Parathyroid adenoma (tissue), 2 donors: ENCODE results near the gene IGFALS.

Experiments used
- H2AFZ ChIP-seq: fragments of 300-600 bp; sonication (generic); one replicate; pipeline ENCODE4 v1.7.0; 2017; ENCODE audit warnings: antibody characterized with exemption, mild to moderate bottlenecking
- H3K27ac ChIP-seq: fragments of 300-600 bp; sonication (generic); one replicate; pipeline ENCODE4 v1.7.0; 2017
- H3K27me3 ChIP-seq: fragments of 300-600 bp; sonication (generic); one replicate; pipeline ENCODE4 v1.7.0; 2017; ENCODE audit warnings: low read length; ENCODE audit not compliant: control insufficient read depth, insufficient read depth
- H3K36me3 ChIP-seq: fragments of 300-600 bp; sonication (generic); one replicate; pipeline ENCODE4 v1.7.0; 2017; ENCODE audit warnings: low read length; ENCODE audit not compliant: control insufficient read depth, insufficient read depth
- H3K4me1 ChIP-seq: fragments of 300-600 bp; sonication (generic); one replicate; pipeline ENCODE4 v1.7.0; 2017; ENCODE audit warnings: control low read depth
- H3K4me2 ChIP-seq: fragments of 300-600 bp; sonication (generic); one replicate; pipeline ENCODE4 v1.7.0; 2017; ENCODE audit warnings: low read length
- H3K4me3 ChIP-seq: fragments of 300-600 bp; sonication (generic); one replicate; pipeline ENCODE4 v1.7.0; 2017; ENCODE audit warnings: low read depth, low read length
- H3K79me2 ChIP-seq: fragments of 300-600 bp; sonication (generic); one replicate; pipeline ENCODE4 v1.7.0; 2017; ENCODE audit warnings: control low read depth
- H3K9ac ChIP-seq: fragments of 300-600 bp; sonication (generic); one replicate; pipeline ENCODE4 v1.7.0; 2017; ENCODE audit warnings: mild to moderate bottlenecking
- H3K9me3 ChIP-seq: fragments of 300-600 bp; sonication (generic); one replicate; pipeline ENCODE4 v1.7.0; 2017; ENCODE audit warnings: low read length; ENCODE audit not compliant: control insufficient read depth
- CTCF ChIP-seq: fragments of 300-600 bp; sonication (generic); IDR thresholded peaks from one replicate; pipeline ENCODE4 v1.7.0; 2017; ENCODE audit warnings: antibody characterized with exemption, mild to moderate bottlenecking
- donor health status: primary hyperparathyroidism.

Gene IGFALS

DNA sequence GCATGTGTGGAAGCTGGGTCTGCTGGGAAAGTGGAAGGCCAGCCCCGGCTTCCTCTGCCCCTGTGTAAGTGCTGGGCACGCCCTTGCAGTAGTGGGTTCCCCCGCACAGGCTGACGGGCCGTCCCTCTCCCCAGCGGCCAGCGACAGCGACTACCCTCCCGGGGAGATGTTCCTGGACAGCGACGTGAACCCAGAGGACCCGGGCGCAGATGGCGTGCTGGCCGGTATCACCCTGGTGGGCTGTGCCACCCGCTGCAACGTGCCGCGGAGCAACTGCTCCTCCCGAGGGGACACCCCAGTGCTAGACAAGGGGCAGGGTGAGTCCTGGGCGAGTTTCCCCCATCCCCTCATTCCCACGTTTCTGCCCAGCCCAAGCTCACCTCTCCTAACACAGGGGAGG is 27.7 kb downstream of the IGFALS start:
- H3K36me3 ChIP-seq: no peaks in the 10 kb centered on the region

DNA sequence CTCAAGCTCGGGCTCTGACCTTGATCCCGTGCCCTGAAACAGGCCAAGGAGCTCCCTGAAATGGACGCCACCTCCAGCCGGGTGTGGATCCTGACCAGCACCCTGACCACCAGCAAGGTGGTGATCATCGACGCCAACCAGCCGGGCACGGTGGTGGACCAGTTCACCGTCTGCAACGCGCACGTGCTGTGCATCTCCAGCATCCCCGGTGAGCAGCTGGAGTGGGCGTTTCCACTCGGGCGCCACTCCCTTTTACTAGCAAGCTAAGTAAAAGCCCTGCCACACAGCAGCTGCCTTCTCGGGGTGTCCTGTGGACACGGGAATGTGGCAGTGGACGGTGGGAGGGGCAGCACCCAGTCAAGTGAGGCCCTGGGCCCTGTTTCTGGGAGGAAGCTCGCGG is 28.5 kb downstream of the IGFALS start:
- Histone ChIP-seq H3K4me2 (no peak overlapping the region), H3K9ac (no peak overlapping the region), H2AFZ (no peak overlapping the region), H3K4me1 (no peaks in the 10 kb centered on the region), H3K27me3 (no peaks in the 10 kb centered on the region), H3K27ac (no peak overlapping the region), H3K36me3 (no peaks in the 10 kb centered on the region), H3K79me2 (no peaks in the 10 kb centered on the region), H3K9me3 (no peaks in the 10 kb centered on the region), H3K4me3 (no peak overlapping the region)
- TF ChIP-seq CTCF: no peak

More for the DNA sequence above, 27.7 kb downstream of the IGFALS start:
- no peak overlapping the region for H3K9ac ChIP-seq
- no peaks in the 10 kb centered on the region for H3K27me3 ChIP-seq
- no peak overlapping the region for H2AFZ ChIP-seq
- no peaks in the 10 kb centered on the region for H3K9me3 ChIP-seq
- no peaks in the 10 kb centered on the region for H3K79me2 ChIP-seq
- no peak overlapping the region for H3K4me3 ChIP-seq
- H3K4me1 ChIP-seq: peaks cover 2% of the 10 kb centered on the region
- H3K27ac ChIP-seq: no peak overlapping the region
- H3K4me2 ChIP-seq: no peak overlapping the region
- no peak for TF ChIP-seq CTCF

- Histone ChIP-seq H3K79me2 (no peaks in the 10 kb centered on the region), H3K27ac (no peak overlapping the region), H3K27me3 (no peaks in the 10 kb centered on the region), H3K9ac (no peak overlapping the region), H3K4me2 (no peak overlapping the region), H2AFZ (no peak overlapping the region), H3K4me3 (no peak overlapping the region), H3K9me3 (no peaks in the 10 kb centered on the region), H3K36me3 (no peaks in the 10 kb centered on the region), H3K4me1 (no peaks in the 10 kb centered on the region)
- no peak for TF ChIP-seq CTCF
Measured at GRCh38 chr16:1763521-1764511, 29.7 kb downstream of the IGFALS start.

DNA sequence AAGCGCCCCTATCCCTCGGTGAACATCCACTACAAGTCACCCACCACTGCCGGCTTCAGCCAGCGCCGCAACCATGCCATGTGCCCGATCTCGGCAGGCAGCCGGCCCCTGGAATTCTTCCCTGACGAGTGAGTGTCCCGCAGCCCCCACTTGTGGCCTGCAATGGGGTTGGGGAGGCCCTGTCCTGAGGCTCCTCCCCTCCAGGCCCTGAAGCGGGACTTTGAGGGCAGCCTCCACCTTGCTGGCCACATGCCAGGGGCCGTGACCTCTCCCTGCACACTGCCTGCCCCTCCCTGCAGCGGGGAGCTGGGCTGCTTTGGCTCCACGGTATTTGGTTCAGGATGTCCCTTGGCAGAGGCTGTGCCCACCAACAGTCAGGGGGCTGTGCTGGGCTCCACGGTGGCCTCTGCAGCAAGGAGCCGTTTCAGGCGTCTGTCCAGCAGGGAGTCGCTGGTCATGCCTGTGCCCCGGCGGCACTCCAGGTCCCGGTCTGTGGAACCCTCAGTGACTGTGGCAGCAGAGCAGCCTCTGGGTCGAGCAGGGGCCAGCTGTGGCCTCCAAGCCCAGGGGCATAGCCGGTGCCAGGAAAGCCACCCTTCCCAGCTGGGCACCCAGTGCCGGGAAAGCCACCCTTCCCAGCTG is 30.5 kb downstream of the IGFALS start:
- Histone ChIP-seq H3K4me3 (no peak overlapping the region), H3K9ac (no peak overlapping the region), H3K79me2 (no peaks in the 10 kb centered on the region), H3K27me3 (no peaks in the 10 kb centered on the region), H3K4me1 (no peaks in the 10 kb centered on the region), H3K27ac (no peak overlapping the region), H3K4me2 (no peak overlapping the region), H2AFZ (no peak overlapping the region), H3K36me3 (no peaks in the 10 kb centered on the region), H3K9me3 (no peaks in the 10 kb centered on the region)
- no peak for TF ChIP-seq CTCF
